A172 (cell line): Measurements from ENCODE around the gene GALNT8. TPM values are rescaled to one million over a fixed set of nuclear protein-coding genes. Genes with fewer than 3 reads are reported as not detected.
"Not testable (repeated sequence)": the region's sequence is repeated elsewhere in the genome, so short reads cannot be mapped to it uniquely, and the experiment has no call there.

Source experiments
- DNase-seq: peaks from one replicate; pipeline ENCODE4 v3.0.0-alpha.2; 2015; ENCODE audit warnings: low spot score
- total RNA-seq: library from RNA; depleted of rRNA; stranded (reverse); fragments of >200 nt; shearing (Covaris generic); gene quantifications from 2 replicates; pipeline ENCODE4 v1.2.3, GENCODE V29; 2014

GALNT8 gene
- total RNA-seq, 1 experiment from 2014 or later = not detected

DNA sequence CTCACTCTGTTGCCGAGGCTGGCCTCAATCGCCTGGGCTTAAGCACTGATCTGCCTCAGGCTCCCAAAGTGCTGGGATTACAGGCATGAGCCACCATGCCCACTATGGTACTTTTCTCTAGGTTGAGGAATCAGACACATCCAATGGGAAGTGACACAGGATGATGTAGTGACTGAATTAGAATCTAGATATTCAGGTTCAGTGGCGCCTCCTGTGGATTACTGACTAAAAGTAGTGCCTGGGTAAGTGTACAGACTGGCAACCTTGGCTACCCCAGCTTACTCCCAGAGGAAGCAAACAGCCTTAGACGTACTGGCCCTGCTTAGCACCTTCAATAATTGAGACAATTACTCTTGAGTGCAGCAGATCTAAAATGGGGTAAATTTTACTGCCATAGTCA is 22.8 kb downstream of the GALNT8 start:
- no peak for DNase-seq

- no peak for DNase-seq
These were observed 24.5 kb downstream of the GALNT8 start for GRCh38 chr12:4744709-4745108.

- DNase-seq = no peak
These were observed 25.0 kb downstream of the GALNT8 start for GRCh38 chr12:4745249-4745648.

GRCh38 chr12:4751654-4752053 is 31.5 kb downstream of the GALNT8 start:
- DNase-seq = not testable (repeated sequence)

- no peak for DNase-seq
These were observed 42.6 kb downstream of the GALNT8 start for GRCh38 chr12:4762773-4763172.

DNA sequence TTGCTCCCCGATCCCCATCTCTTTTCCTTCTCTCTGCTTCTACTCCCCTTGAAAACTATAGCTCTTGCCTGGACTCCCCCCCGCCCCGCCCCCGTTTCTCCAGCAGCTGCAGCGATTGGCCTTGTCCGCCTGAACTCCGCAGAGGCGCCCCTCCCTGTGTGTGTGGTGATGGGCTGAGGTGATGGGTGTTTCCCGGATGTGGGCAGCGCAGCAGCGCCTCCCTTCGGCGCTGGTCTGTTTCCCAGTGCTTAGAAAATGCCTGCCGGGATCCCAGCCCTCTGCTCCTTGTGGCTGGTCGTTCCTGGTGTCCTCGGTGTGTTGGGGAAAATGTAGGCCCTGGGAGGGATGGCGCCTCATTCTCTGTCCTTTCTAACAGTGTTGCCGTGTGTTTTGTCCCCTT is 43.3 kb downstream of the GALNT8 start:
- no peak for DNase-seq

DNA sequence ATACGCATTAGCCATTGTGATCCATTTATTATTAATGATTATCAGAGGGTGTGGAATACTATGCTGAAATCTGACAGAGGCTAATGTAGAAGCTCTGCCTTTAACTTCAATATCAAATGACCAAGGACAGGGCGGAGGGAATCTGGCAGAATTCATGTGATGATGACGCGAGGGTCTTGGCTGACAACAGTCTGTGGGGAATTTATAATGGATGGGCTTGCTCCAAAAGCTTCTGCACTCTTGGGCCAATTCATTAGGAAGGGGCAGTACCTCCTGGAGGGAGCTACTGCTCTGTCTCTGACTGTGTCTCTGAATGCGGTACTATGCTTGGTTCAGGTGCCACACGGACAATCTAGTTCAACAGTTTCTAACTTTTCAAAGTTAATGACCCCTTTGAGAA is 46.2 kb downstream of the GALNT8 start:
- DNase-seq = no peak

DNA sequence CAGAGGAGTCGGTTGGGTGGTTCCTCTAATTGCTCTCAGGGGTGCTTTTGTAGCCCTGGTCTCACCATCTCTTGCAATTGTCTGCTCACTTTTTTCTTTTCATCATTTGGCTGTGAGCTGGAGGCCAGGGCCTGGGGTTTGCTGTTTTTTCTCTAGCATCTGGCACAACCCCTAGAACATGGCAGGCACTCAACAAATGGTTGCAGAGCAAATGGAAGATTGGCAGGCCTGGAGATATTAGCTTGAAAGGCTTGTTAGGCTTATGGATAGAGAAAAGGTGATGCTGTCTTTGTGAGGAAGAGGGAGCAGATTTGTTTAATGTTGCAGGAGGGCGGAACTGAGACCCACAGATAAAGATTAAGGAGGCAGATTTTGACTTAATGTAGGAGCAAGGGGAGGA is 47.0 kb downstream of the GALNT8 start:
- no peak for DNase-seq

- DNase-seq = no peak
These were observed 48.1 kb downstream of the GALNT8 start for GRCh38 chr12:4768341-4768740.

DNA sequence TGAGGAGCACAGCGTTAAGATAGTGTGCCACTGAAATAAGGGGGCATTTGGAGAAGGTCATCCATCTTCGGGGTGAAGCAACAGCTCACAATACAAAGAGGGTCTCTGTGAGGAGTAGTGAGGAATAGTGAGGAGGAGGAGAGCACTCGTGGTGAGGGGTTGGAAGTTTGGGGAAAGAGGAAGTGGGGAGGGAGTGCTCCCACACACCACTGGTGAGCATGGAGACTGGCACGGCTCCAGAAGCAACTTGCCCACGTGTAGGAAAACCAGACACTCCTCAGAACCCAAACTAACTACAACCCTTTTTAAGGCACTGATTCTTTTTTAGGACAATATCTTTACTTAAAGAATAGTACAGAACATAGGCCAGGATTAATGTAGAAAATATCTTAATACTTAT is 48.9 kb downstream of the GALNT8 start:
- no peak for DNase-seq

DNA sequence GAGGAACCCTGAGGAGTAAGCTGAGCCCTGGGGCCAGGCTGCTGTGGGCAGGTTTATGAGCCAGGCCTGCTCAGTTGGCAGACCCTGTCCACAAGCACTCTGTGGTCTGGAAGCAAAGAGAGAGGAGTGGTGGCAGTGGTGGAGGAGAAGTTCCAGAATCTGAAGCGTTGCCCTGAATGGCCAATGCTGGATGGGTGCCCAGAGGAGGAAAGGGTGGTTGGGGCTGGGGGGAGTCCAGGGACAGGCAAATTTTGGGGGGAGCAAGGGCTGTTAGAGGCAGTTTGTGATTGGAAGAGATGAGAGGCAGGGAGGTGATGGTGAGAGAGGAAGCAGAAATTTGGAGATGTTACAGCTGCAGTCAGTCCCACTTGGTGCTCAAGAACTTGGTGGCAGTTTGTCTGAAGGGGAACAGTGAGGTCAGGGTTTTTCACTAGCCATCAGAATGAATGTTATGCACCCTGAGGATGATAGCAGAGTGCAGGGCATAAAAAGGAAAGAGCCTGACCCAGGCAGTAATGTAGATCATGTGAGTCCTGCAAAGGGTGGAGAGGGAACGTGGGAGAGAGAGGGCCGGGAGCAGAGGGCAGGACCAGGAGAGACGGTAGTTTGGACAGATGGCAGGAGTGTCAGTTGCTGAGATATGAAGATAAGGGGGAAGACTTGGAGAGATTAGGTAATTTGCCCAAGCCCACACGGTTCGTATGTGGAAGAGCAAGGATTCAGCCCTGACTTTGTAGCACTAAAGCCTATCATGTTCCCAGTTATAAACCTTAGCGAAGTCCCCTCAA is 51.2 kb downstream of the GALNT8 start:
- DNase-seq = no peak

- no peak for DNase-seq
These were observed 51.9 kb downstream of the GALNT8 start for GRCh38 chr12:4771960-4772566.

- DNase-seq = no peak
These were observed 55.7 kb downstream of the GALNT8 start for GRCh38 chr12:4775936-4776335.

- DNase-seq = no peak
These were observed 59.5 kb downstream of the GALNT8 start for GRCh38 chr12:4779749-4780148.

DNA sequence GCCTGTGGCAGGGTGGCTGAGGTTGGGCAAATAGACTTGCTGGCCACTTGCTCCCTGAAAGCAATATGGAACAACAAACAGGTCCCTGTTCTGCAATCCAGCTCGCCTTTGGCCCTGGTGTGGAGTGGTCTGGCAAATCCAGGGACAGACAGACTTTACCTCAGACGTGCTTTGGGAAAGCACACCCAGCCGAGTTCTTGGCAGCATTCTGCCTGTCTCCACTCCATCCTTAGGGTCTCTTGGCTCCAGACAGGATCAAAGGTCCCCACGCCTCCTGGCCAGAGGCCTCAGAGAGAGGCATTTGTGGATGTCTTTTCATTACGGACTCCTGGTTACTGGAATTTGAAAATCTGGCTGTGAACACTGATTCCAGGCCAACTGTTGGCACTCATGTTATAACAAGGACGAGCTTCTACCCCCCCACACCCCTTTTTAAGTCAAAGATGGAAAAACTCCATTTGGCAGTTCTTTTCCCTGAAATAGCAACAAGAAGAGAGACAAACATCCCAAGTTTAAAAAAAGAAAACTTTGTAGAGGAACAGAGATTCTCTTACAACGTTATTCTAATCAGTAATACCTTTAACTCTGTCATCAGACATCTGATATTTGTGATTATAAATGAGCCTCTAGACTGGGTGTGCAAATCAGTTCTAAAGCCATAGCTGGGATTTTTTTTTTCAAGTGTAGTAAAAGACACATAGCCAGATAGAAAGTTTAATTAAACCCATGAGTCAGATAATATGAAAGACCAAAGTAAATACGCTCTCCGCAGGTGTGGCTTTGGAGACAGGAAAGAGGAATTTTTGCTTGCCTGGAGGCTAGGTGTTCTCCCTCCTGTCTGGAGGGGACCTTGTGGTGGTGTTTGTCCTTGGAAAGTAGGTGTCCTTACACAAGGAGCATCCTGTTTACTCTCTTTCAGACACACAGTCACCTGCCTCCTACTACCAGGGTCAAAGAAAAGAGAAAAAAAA is 60.7 kb downstream of the GALNT8 start:
- no peak for DNase-seq

GRCh38 chr12:4784404-4785054 is 64.3 kb downstream of the GALNT8 start:
- DNase-seq = no peak

- no peak for DNase-seq
These were observed 66.6 kb downstream of the GALNT8 start for GRCh38 chr12:4786795-4787194.

- no peak for DNase-seq
These were observed 67.8 kb downstream of the GALNT8 start for GRCh38 chr12:4787965-4788364.

DNA sequence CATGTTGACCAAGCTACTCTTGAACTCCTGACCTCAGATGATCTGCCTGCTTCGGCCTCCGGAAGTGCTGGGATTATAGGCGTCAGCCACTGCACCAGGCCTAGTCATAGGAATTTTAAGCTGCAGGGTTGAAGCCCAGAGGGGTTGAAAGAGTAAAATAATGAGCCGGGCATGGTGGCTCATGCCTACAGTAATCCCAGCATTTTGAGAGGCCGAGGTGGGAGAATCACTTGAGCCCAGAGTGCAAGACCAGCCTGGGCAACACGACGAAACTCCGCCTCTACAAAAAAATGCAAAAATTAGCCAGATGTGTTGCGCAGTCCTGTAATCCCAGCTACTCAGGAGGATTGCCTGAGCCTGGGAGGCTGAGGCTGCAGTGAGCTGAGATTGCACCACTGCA is 69.6 kb downstream of the GALNT8 start:
- no peak for DNase-seq

DNA sequence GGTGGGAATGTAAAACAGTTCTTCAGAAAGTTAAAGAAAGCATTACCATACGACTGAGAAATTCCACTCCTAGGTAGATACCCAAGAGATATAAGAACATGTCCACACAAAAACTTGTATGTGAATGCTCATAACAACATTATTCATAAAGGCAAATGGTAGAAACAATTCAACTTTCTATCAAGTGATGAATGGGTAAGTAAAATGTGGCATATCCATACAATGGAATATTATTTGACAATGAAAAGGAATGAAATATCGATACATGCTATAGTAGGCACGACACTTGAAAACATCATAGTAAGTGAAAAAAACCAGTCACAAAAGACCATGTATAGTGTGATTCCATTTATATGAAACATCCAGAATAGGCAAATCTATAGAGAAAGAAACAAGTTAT is 71.3 kb downstream of the GALNT8 start:
- no peak for DNase-seq

DNA sequence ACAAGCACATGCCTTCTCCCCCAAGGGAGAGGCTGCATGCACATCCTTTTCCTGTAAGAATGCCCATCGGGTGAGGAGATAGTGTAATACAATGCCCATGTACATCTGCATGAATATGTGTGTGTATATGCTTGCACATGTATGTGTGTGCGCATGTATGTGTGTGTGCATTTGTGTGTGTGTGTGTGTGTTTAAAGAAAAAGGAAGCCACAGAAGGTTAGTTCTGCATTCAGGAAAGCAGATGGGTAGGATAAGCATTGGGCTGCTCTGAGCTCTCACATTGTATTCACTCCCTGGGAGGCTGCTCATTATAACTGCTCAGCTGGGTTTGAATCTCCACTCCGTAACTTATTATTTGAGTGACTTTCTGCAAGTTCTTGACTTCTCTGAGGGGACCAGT is 74.3 kb downstream of the GALNT8 start:
- DNase-seq = no peak

GRCh38 chr12:4796216-4796615 is 76.0 kb downstream of the GALNT8 start:
- no peak for DNase-seq
